Stimulated activated memory B cell treated with anti-CD40 and anti-IgM and Interleukin-4, amounts not matched to agents 10 μg/mL and 1 μg/mL and 100 μg/mL, for 72 hours (primary cell): ENCODE data around the gene CISTR.
"Not testable (repeated sequence)": the region's sequence is repeated elsewhere in the genome, so short reads cannot be mapped to it uniquely, and the experiment has no call there.

Experiments
- ATAC-seq: fragments of 150-1000 bp; cut with Tn5 transposase; 2 replicates; pipeline ENCODE4 v1.10.0; 2021
- H3K27ac Mint-ChIP-seq: one replicate; pipeline ENCODE4 v1.8.0; 2022; ENCODE audit warnings: mild to moderate bottlenecking, mixed read lengths
- H3K27me3 Mint-ChIP-seq: one replicate; pipeline ENCODE4 v1.8.0; 2022; ENCODE audit warnings: mixed read lengths
- H3K36me3 Mint-ChIP-seq: one replicate; pipeline ENCODE4 v1.8.0; 2022; ENCODE audit warnings: mixed read lengths
- H3K4me1 Mint-ChIP-seq: one replicate; pipeline ENCODE4 v1.8.0; 2022; ENCODE audit warnings: mixed read lengths
- H3K4me3 Mint-ChIP-seq: one replicate; pipeline ENCODE4 v1.8.0; 2022; ENCODE audit warnings: mild to moderate bottlenecking, moderate library complexity, mixed read lengths
- H3K9me3 Mint-ChIP-seq: one replicate; pipeline ENCODE4 v1.8.0; 2022; ENCODE audit warnings: mixed read lengths

CISTR gene

DNA sequence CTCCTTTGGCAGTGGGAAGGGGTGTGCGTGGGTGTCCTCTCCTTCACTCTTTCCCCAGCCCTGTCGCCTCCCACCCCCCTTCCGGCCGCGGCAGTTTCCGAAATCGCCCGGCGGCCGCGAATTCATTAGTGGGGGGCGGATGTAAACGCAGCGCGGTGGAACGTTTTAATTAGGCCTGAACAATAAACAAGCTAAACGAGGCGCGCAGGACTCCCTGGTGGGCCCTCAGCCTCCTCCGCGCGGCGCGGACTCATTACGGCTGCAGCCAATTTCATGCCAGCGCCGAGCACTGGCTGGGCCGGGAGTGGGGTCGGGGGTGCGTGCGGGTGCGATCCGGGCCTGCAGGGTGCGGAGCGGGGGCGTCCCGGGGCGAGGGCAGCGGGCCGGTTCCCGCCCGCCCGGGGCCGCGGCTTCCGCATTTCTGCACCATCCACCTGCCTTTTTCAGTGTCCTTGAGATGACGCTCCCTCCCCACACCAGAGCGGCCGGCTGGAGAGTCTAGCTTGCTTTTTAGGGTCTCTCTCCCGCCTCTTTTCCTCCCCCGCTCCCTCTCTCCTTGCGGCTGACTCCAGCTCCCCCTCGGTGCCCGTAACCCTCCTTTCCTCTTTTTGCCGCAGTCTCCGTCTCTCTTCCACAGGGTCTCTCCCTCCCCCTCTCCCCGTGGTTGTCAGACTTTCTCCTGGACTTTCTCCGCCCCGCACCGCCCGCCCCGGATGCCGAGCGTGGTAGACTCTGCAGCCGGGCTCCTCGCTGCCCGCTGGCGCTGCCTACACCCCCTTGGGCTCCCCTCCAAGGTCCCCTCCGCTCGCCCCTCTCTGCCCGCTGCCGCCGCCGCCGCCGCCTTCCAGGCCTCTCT lies at the start of gene CISTR:
CISTR (minus strand) TSS at position 644 of the 856 bp plus-strand sequence.
- ATAC-seq, result peak; percentile 70
- H3K36me3 Mint-ChIP-seq, result no peaks in the 10 kb centered on the region
- no peak within 1 kb of the TSS for H3K27ac Mint-ChIP-seq
- no peaks in the 10 kb centered on the region for H3K9me3 Mint-ChIP-seq
- peaks cover 6% of the 10 kb centered on the region for H3K27me3 Mint-ChIP-seq
- H3K4me3 Mint-ChIP-seq, result no peak within 1 kb of the TSS
- peaks cover 13% of the 10 kb centered on the region for H3K4me1 Mint-ChIP-seq

DNA sequence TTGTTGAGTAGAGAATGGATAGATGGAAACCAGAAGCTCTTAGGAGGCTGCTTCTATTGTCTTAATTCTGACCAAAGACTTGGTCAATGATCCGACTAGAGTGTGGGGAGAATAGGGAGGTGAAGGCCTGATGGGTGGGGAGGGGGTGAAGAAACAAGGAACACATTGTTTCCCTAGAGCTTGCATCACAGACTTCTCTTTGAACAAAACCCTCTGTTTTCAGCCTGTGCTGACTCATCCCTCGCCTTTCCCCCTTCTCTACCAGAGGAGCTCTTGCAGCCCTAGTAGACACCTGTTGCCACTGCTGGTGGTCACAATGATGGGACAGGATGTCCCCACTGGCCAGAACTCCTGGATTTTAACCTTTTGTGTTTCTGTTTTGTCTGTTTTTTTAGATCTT lies 46.8 kb upstream of the CISTR start:
- no peak overlapping the region for H3K4me3 Mint-ChIP-seq
- no peaks in the 10 kb centered on the region for H3K4me1 Mint-ChIP-seq
- H3K36me3 Mint-ChIP-seq, result no peaks in the 10 kb centered on the region
- H3K9me3 Mint-ChIP-seq, result no peaks in the 10 kb centered on the region
- no peak for ATAC-seq
- no peak overlapping the region for H3K27ac Mint-ChIP-seq
- H3K27me3 Mint-ChIP-seq, result peaks cover 38% of the 10 kb centered on the region

DNA sequence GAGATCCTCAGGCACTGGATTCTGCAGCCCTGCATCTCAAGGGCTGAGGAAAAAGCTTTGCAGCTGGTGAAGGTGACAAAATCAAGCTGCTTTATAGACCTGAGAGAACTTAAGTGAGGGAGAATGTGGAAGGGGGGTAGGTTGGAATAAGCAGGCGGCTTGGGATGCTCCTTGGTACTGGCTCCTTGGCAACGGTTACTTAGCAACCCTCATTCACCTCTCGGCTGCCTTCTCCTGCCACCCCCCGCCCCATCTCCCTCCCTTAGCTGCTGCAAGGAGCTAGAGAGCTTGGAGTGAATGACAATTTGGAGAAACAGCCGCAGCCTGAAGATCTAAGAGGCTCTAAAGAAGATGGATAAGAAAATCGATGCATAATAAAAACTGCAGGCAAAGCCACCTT lies 44.1 kb upstream of the CISTR start:
- no peak overlapping the region for H3K4me3 Mint-ChIP-seq
- no peak overlapping the region for H3K27ac Mint-ChIP-seq
- H3K9me3 Mint-ChIP-seq, result no peaks in the 10 kb centered on the region
- no peaks in the 10 kb centered on the region for H3K4me1 Mint-ChIP-seq
- H3K36me3 Mint-ChIP-seq, result no peaks in the 10 kb centered on the region
- H3K27me3 Mint-ChIP-seq, result peaks cover 24% of the 10 kb centered on the region
- no peak for ATAC-seq

DNA sequence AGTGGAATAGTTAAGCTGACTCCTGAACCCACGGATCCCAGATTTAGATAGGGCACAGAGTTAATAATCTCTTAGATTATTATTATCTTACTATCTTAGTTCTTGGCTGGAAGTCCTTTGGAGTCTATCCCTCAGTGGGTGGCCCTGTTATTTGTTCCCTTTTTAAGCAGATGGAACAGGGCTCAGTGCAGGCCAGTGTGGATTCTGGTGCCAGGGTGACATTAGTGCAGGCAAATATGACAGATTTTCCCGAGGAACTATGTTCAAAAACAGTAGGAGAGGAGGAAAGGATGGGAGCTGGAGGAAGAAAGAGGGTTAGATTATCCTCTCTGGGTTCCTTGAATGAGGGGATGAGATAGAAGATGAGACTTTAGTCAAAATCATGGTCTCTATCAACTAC lies 41.4 kb upstream of the CISTR start:
- no peak for ATAC-seq
- H3K36me3 Mint-ChIP-seq, result no peaks in the 10 kb centered on the region
- no peak overlapping the region for H3K4me3 Mint-ChIP-seq
- no peaks in the 10 kb centered on the region for H3K4me1 Mint-ChIP-seq
- H3K27ac Mint-ChIP-seq, result no peak overlapping the region
- H3K9me3 Mint-ChIP-seq, result no peaks in the 10 kb centered on the region
- peaks cover 11% of the 10 kb centered on the region for H3K27me3 Mint-ChIP-seq

DNA sequence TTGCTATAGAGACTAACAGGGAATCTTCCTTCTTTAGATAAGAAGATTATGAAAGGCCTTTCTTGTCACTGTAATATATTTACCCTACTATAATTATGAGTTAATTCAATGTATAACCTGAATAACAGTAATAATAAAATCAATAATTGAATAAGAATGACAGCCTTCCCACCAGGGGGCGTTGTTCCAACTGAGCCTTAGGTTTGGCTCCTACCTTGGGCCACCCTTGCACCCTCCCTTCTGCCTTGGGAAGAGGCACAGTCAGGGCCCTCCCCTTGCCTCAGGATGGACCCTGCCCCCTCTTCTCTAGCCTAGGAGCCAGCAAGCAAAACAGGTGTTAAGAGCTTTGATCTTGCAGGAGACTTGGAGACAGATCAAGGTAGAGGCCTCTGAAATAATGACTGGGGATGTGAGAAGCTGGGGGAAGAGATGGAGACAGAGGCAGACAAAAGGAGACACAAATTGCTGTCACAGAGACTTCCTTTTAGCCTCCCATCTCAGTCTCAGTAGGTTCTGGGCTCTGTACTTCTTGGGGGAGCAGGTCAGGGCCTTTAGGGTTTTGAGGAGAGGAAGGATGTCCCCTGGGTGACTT lies 40.1 kb upstream of the CISTR start:
- H3K27ac Mint-ChIP-seq, result no peak overlapping the region
- H3K4me3 Mint-ChIP-seq, result no peak overlapping the region
- no peaks in the 10 kb centered on the region for H3K4me1 Mint-ChIP-seq
- no peak for ATAC-seq
- no peaks in the 10 kb centered on the region for H3K9me3 Mint-ChIP-seq
- no peaks in the 10 kb centered on the region for H3K27me3 Mint-ChIP-seq
- H3K36me3 Mint-ChIP-seq, result no peaks in the 10 kb centered on the region

DNA sequence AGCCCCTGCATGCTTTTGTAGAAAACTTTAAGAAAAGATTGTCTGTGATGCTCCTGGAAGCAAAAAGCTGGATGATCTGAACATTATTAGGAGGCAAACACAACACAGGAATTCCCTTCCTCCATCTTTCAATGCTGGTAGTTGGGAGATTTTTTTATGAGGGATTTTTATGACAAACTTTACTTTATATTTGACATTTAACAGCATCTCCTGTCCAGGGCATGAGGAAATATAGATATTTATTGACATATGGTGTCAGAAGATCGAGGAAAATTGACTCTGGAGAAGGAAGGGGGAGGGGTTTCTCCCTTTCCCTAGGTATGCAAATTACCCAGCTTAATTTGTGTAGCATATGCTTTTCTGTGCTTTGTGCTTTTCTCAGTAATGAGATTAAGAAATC lies 37.8 kb upstream of the CISTR start:
- H3K4me3 Mint-ChIP-seq, result no peak overlapping the region
- ATAC-seq, result no peak
- peaks cover 14% of the 10 kb centered on the region for H3K27me3 Mint-ChIP-seq
- no peaks in the 10 kb centered on the region for H3K9me3 Mint-ChIP-seq
- no peaks in the 10 kb centered on the region for H3K4me1 Mint-ChIP-seq
- H3K36me3 Mint-ChIP-seq, result no peaks in the 10 kb centered on the region
- H3K27ac Mint-ChIP-seq, result no peak overlapping the region

DNA sequence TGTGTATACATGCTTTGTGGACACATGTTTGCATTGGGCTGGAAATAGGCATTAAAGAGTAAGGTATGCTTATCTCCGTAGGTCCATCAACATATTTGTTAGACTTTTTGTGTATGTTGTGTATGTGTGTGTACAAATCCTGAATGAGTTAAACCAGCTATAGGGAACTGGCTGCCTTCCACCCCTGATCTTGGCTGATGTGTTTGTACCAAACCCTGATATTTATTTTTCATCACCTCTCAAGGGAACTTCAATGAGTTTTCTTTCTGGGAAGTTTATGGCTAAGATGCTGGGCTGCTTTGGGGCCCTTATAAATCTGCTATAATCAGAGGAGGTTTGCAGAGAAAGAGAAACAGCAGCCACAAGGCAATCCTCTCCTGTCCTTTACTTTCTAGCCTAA lies 37.1 kb upstream of the CISTR start:
- Mint-ChIP-seq H3K9me3 (no peaks in the 10 kb centered on the region), H3K27me3 (peaks cover 14% of the 10 kb centered on the region), H3K4me1 (no peaks in the 10 kb centered on the region), H3K36me3 (no peaks in the 10 kb centered on the region), H3K4me3 (no peak overlapping the region), H3K27ac (no peak overlapping the region)
- no peak for ATAC-seq

DNA sequence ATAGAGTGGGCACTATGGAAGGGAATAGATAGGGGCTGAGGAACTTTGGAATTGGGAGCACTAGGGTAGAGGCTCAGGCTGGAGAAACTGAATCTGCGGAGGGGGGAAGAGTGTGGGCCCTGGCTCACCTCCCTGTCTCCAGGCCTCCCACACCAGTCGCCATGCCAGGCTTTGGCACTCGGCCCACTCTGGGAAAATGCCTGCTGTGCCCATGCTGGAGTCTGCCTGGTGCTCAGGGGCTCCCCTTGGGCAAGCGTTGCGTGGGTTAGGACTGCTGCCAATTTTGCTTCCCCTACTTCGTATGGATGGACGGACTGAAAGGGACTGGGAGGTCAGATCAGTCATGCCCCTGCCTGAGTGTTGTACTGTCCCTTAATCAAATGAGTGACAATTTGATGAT lies 34.6 kb upstream of the CISTR start:
- ATAC-seq, result no peak

DNA sequence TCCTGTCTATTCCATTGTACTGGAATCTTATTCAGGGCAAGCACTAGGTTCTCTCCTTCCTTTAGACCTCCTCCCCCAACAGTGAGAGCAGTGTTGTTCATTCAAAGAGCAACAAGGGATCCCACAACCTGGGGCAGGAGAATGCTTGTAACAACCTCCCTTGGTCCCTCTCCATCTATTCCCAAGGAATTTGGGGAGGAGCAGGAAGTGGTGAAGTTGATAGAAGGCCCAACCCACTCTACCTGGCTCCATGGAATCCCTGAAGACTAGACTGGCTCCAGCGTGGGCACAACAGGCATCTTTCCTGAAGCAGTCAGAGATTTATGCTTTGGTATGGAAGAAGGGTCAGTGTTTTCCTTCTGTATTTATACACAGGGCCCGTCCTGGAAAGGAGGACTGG lies 33.4 kb upstream of the CISTR start:
- peaks cover 27% of the 10 kb centered on the region for H3K27me3 Mint-ChIP-seq
- no peak for ATAC-seq
- no peaks in the 10 kb centered on the region for H3K4me1 Mint-ChIP-seq
- no peak overlapping the region for H3K27ac Mint-ChIP-seq
- no peaks in the 10 kb centered on the region for H3K36me3 Mint-ChIP-seq
- H3K4me3 Mint-ChIP-seq, result no peak overlapping the region
- no peaks in the 10 kb centered on the region for H3K9me3 Mint-ChIP-seq

More for the DNA sequence above, 34.6 kb upstream of the CISTR start:
- H3K36me3 Mint-ChIP-seq, result no peaks in the 10 kb centered on the region
- no peaks in the 10 kb centered on the region for H3K4me1 Mint-ChIP-seq
- H3K27ac Mint-ChIP-seq, result no peak overlapping the region
- H3K9me3 Mint-ChIP-seq, result no peaks in the 10 kb centered on the region
- no peak overlapping the region for H3K4me3 Mint-ChIP-seq
- H3K27me3 Mint-ChIP-seq, result peaks cover 27% of the 10 kb centered on the region

DNA sequence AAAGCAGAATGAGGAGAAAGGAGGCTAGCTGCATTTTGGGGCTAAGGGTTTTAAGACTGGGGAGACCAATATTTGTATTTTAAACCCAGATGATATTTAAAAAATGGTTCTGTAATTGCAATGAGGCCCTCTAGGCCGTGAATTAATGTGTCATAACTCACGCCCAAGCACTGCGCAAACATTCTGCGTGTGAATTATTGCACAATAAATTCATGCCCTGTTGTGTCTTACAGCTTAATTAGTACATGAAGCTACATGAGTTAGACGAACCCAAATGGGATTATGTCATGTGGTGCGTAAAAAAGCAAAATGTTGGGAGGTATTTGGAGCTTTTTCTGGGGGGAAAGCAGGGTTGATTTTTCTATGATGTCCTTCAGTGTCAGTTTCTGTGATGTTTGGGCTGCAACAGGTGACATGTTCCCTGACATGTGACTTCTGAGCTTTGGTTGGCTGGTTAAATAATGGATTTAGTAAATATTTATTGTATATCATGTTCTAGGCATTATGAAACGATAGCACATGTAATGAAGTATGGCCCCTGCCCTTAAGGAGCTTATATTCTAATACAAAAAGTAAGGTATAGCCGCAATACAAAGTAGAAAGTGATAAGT lies 30.4 kb upstream of the CISTR start:
- Mint-ChIP-seq H3K9me3 (no peaks in the 10 kb centered on the region), H3K36me3 (no peaks in the 10 kb centered on the region), H3K27me3 (peaks cover 27% of the 10 kb centered on the region), H3K4me1 (no peaks in the 10 kb centered on the region), H3K4me3 (no peak overlapping the region), H3K27ac (no peak overlapping the region)
- no peak for ATAC-seq

DNA sequence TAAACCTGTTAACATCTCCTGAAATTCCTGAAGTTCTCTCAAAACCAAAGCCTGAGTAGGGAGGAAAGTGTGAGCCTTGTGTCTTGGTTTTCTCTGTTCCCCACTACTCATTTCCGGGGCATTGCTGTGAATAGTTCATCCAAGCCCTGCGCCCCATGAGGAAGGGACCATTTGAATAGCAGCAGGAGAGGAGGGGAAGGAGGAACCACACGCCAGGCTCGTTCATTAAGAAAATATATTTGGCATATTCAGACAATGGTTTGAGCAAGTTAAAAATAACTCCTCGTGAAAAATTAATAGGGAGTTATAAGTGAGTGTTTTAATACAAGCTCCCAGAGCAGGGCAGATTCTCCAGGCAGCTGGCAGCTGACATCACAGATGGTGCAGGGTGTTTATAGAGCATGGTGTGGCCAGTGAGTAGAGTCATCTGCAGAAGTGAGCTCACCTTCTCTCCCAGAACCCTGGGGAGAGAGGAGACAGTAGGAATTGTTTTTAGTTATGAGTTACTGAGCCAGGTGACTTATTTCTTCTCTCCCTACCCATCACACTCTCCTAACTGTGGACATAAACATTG lies 29.5 kb upstream of the CISTR start:
- H3K4me1 Mint-ChIP-seq, result no peaks in the 10 kb centered on the region
- ATAC-seq, result no peak
- no peak overlapping the region for H3K4me3 Mint-ChIP-seq
- peaks cover 27% of the 10 kb centered on the region for H3K27me3 Mint-ChIP-seq
- H3K36me3 Mint-ChIP-seq, result no peaks in the 10 kb centered on the region
- no peaks in the 10 kb centered on the region for H3K9me3 Mint-ChIP-seq
- H3K27ac Mint-ChIP-seq, result no peak overlapping the region

DNA sequence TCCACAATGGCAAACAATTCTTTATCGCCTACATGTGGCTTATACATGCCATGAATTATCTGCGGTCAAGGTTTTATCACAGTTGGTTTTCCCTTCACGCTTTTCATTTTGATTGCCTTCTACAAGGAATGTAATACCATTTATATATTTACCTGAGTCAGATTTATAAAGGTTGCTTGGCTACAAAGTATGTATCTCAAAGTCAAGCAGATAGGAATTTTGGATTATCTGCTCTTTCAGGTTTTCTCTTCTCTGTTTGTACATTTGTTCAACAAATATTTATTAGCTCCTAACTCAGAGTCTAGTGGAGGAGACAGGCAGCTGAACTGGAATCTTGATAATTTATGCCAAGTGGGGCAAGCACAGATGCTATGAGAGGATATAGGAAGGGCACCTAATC lies 28.5 kb upstream of the CISTR start:
- no peak for ATAC-seq
- no peak overlapping the region for H3K27ac Mint-ChIP-seq
- H3K27me3 Mint-ChIP-seq, result peaks cover 20% of the 10 kb centered on the region
- H3K36me3 Mint-ChIP-seq, result no peaks in the 10 kb centered on the region
- H3K9me3 Mint-ChIP-seq, result no peaks in the 10 kb centered on the region
- H3K4me1 Mint-ChIP-seq, result no peaks in the 10 kb centered on the region
- H3K4me3 Mint-ChIP-seq, result no peak overlapping the region

DNA sequence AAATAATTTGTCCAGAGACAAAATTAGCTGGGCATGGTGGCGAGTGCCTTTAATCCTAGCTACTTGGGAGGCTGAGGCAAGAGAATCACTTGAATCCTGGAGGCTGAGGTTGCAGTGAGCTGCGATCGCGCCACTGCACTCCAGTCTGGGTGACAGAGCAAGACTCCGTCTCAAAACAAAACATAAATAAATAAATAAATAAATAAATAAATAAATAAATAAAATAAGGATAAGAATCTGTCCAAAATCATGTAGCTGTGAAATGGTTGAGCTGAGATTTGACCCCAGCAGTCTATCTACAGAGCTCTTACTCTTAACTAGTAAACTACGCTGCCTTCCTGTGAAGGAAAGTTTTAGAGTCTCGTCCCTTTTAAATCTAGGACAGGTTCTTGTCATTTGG lies 27.9 kb upstream of the CISTR start:
- H3K36me3 Mint-ChIP-seq, H3K9me3 Mint-ChIP-seq, H3K4me1 Mint-ChIP-seq, H3K4me3 Mint-ChIP-seq, ATAC-seq, H3K27ac Mint-ChIP-seq: not testable (repeated sequence)
- H3K27me3 Mint-ChIP-seq, result peaks cover 14% of the 10 kb centered on the region

DNA sequence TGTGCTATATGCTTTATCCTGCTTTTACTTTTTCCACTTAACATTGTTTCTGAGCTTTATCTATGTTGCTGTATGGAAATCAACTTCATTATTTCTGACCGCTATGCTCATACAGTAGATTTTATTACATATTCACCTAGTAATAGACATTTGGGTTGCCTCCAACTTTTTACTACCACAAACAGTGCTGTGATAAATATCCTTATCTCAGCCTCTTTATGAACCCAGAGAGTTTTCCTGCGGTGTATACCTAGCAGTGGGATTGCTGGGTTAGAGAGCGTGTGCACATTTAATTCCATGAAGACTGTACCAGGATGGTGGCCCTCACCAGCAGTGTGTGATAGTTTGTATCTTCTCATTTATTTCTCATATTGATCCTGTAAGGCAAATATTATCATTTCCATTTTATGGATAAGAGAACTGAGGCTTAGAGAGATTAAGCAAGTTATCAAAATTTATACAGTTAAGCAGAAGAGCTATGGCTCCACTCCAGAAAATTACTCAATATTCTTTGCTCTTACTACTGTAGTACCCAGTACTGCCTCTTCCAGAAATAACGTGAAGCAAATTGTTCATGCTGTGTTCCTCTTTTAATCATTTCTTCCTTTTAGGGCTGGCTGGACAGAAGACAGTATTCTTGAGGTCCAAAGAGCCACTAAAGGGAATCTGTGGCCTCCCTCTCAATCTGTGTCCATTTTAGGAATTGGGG lies 26.3 kb upstream of the CISTR start:
- no peak overlapping the region for H3K4me3 Mint-ChIP-seq
- no peak overlapping the region for H3K27ac Mint-ChIP-seq
- H3K9me3 Mint-ChIP-seq, result no peaks in the 10 kb centered on the region
- ATAC-seq, result no peak
- H3K4me1 Mint-ChIP-seq, result no peaks in the 10 kb centered on the region
- peaks cover 13% of the 10 kb centered on the region for H3K27me3 Mint-ChIP-seq
- no peaks in the 10 kb centered on the region for H3K36me3 Mint-ChIP-seq

DNA sequence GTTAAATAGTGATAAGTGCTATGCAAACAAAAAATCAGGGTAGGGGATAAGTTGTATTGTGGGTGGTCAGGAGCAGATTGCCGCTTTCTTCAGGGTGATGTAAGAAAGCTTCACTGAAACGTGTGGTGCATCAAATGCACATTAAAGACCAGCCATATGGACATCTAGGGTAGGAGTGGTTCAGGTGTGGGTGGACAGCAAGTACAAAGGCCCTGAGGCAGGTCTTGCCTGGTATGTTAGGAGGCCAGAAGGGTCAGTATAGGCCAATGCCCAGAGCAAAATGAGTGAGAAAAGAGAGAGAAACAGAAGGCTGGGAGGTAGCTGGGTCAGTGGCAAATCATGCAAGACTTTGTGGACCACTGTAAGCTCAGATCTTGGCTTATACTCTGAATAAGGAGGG lies 25.6 kb upstream of the CISTR start:
- Mint-ChIP-seq H3K4me1 (no peaks in the 10 kb centered on the region), H3K36me3 (no peaks in the 10 kb centered on the region), H3K9me3 (no peaks in the 10 kb centered on the region), H3K4me3 (no peak overlapping the region), H3K27me3 (peaks cover 7% of the 10 kb centered on the region), H3K27ac (no peak overlapping the region)
- ATAC-seq, result no peak
